Measurements from ENCODE around the gene DLG5. TPM values are rescaled to one million over a fixed set of nuclear protein-coding genes. Genes with fewer than 3 reads are reported as not detected.
A peak's percentile ranks its signal among the peaks of the same experiment; 100 is the strongest.
"Not testable (repeated sequence)": the region's sequence is repeated elsewhere in the genome, so short reads cannot be mapped to it uniquely, and the experiment has no call there.

DLG5 gene
- total RNA-seq, 1 donor, result 39.7 TPM

DNA sequence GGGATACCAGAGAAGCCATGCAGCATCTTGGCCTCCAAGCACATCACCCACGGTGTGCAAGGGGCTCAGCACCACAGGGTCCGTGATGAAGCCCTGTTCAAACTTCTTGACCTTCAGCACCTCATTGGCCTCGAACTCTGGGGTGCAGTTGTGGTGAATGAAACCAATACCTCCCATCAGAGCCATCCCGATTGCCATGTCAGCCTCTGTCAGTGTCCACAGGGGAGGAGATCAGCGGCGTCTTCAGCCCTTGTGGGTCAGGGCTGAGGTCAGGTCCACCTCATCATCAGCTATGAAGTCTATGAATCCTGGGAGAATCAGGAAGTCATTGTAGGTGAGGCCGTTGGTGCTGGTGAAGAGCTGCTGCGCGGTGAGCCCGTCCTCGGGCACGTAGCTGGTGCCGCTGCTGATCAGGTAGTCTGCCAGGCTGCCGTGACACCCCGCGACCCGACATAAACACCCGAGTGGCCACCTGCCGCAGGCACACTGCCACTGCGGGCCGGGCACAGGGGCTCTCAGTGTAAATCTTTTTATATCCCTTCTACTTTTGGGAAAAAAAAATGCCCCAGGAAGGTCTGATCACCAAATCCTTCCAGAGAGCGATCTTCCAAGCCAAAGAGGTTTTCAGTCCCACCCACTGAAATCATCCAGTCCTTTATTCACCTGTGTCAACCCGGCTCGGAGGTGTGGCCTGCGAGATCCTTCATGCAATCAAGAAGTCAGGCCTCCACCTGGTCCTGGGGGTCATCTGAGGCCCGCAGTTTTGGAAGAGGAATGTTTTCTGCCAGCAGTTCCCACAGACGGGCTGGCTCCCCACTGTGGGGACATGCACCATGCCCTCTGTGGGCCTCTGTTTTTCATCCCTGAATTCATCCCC lies 144.9 kb downstream of the DLG5 start:
- DNase-seq (ENCODE audit: low read depth), result no peak
- no peak overlapping the region for H3K4me3 ChIP-seq (ENCODE audit: low read depth, low read length)
- TF ChIP-seq, protein P1, sequence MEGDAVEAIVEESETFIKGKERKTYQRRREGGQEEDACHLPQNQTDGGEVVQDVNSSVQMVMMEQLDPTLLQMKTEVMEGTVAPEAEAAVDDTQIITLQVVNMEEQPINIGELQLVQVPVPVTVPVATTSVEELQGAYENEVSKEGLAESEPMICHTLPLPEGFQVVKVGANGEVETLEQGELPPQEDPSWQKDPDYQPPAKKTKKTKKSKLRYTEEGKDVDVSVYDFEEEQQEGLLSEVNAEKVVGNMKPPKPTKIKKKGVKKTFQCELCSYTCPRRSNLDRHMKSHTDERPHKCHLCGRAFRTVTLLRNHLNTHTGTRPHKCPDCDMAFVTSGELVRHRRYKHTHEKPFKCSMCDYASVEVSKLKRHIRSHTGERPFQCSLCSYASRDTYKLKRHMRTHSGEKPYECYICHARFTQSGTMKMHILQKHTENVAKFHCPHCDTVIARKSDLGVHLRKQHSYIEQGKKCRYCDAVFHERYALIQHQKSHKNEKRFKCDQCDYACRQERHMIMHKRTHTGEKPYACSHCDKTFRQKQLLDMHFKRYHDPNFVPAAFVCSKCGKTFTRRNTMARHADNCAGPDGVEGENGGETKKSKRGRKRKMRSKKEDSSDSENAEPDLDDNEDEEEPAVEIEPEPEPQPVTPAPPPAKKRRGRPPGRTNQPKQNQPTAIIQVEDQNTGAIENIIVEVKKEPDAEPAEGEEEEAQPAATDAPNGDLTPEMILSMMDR (IDR thresholded peaks at IDR 0.05; ENCODE audit: insufficient read depth, low read depth, low read length), result no peak

GRCh38 chr10:77780180-77780579 lies 146.4 kb downstream of the DLG5 start:
- no peak overlapping the region for H3K4me3 ChIP-seq (ENCODE audit: low read depth, low read length)
- DNase-seq (ENCODE audit: low read depth), result no peak
- TF ChIP-seq, protein P1 (IDR thresholded peaks at IDR 0.05; ENCODE audit: insufficient read depth, low read depth, low read length), result no peak

DNA sequence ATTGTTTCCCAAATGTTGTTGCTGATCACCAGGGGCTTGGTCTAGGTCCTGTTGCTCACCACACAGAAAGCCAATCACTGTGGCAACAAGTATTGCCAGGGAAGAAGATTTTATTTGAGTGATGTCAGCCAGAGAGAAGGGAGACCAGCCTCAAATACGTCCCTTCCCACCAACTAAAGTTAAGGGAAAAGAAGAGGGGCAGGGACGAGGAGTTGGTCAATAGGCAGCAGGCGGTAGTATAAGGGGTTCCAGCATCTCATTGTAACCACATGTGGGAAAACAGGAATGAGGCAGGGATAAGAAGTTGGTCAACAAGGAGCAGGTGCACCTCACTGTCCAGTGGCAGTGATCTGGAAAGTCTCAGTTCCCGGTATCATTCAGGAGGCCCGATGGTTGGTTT lies 150.1 kb downstream of the DLG5 start:
- no peak overlapping the region for H3K4me3 ChIP-seq (ENCODE audit: low read depth, low read length)
- TF ChIP-seq, protein P1 (IDR thresholded peaks at IDR 0.05; ENCODE audit: insufficient read depth, low read depth, low read length), result no peak
- no peak for DNase-seq (ENCODE audit: low read depth)

DNA sequence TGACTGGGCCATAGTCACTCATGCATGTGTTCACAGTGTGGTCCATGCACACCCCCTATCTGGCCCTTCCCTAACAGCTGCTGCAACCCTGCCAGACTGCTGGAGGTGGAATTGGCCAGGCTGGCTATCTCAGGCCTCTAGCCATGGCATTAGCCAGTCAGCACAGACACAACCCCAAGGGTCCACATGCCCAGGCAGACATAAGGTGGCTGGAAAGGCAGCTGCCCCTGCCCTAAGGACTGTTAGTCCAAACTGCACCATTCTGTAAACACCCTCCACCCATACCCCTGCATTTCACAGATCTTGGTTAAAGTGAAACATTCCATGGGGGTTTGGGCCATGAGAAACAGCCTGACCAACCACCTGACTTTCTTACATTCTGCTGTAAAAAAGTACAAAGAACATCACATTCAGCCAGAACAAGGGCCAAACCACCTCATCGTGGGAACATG lies 151.6 kb downstream of the DLG5 start:
- DNase-seq (ENCODE audit: low read depth), result peak; percentile 31
- H3K4me3 ChIP-seq (ENCODE audit: low read depth, low read length), result no peak overlapping the region
- TF ChIP-seq, protein P1 (IDR thresholded peaks at IDR 0.05; ENCODE audit: insufficient read depth, low read depth, low read length), result no peak

DNA sequence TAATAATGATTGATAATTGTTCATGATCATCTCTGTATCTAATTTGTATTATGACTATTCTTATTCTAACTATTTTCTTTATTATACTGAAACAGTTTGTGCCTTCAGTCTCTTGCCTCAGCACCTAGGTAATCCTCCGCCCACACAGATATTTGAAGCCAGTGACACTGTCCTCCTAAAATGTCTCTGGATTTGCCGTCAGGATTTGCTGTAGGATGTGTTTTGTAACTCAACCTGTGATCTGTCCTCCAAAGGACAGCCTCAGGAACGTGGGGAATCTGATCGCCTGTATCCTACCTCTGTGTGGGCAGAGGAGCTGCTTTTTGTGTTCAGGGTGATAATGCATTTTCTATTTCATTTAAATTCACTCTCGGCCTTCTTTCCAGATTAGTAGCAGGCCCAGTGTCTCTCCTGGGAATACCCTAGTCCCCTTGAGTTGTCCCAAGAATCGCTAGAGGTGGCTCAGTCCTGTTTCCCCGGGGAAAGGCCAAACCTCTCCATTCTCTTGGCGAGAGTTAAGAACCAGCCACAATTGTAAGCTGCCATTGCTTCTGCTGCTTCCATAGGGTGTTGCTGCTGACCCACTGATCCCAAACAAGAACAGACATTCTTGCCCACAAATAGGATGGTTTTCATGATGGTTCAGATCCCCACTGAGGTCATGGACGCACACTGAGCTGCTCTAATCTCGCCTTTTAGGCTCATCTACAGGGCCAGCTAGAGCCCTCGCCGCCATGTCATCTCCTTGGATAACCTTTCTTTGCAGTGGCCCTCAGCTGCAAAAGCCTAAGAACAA lies 152.7 kb downstream of the DLG5 start:
- H3K4me3 ChIP-seq (ENCODE audit: low read depth, low read length), result no peak overlapping the region
- no peak for DNase-seq (ENCODE audit: low read depth)
- TF ChIP-seq, protein P1 (IDR thresholded peaks at IDR 0.05; ENCODE audit: insufficient read depth, low read depth, low read length), result no peak

GRCh38 chr10:77772852-77773600 lies 153.5 kb downstream of the DLG5 start:
- not testable (repeated sequence) for H3K4me3 ChIP-seq (ENCODE audit: low read depth, low read length); DNase-seq (ENCODE audit: low read depth)

Data from fibroblast of villous mesenchyme (primary cell).